MCF 10A (cell line): ENCODE measurements around the gene PAIP2B. TPM values are rescaled to one million over a fixed set of nuclear protein-coding genes. Genes with fewer than 3 reads are reported as not detected.
"Not testable (repeated sequence)": the region's sequence is repeated elsewhere in the genome, so short reads cannot be mapped to it uniquely, and the experiment has no call there.

ENCODE experiments used
- BruUV-seq: library from RNA; stranded (reverse); fragments of 400-500 nt; replicated peaks from 2 replicates; lab custom pipeline; 2021; lab: Mats Ljungman, UMichigan
- CTCF ChIA-PET: fragments of 300-600 bp; sonication (Branson Sonifier 250); formaldehyde crosslinking; extraction: SDS; loops from one replicate; lab custom pipeline; 2021; ENCODE audit warnings: antibody characterized with exemption, inconsistent platforms; lab: Yijun Ruan, JAX
- POLR2A ChIA-PET: fragments of 300-600, 350-650 bp; sonication (Branson Sonifier 250); formaldehyde crosslinking; extraction: SDS; loops from one replicate; lab custom pipeline; 2020; ENCODE audit warnings: antibody characterized with exemption, inconsistent platforms; lab: Yijun Ruan, JAX
- DNase-seq: peaks from one replicate; pipeline ENCODE4 v3.0.0-alpha.2; 2018; ENCODE audit not compliant: unreplicated experiment
- H3K27ac Mint-ChIP-seq: one replicate; pipeline ENCODE4 v1.8.0; 2022; ENCODE audit warnings: mild to moderate bottlenecking, low read depth, mixed read lengths; ENCODE audit not compliant: unreplicated experiment
- H3K27me3 Mint-ChIP-seq: one replicate; pipeline ENCODE4 v1.8.0; 2022; ENCODE audit warnings: mixed read lengths; ENCODE audit not compliant: insufficient read depth, unreplicated experiment
- H3K36me3 Mint-ChIP-seq: one replicate; pipeline ENCODE4 v1.8.0; 2022; ENCODE audit warnings: mild to moderate bottlenecking, moderate library complexity, mixed read lengths; ENCODE audit not compliant: insufficient read depth, unreplicated experiment
- H3K4me1 Mint-ChIP-seq: one replicate; pipeline ENCODE4 v1.8.0; 2022; ENCODE audit warnings: mixed read lengths; ENCODE audit not compliant: insufficient read depth, unreplicated experiment
- H3K4me3 Mint-ChIP-seq: one replicate; pipeline ENCODE4 v1.8.0; 2022; ENCODE audit warnings: mild to moderate bottlenecking, moderate library complexity, mixed read lengths; ENCODE audit not compliant: unreplicated experiment
- H3K9me3 Mint-ChIP-seq: one replicate; pipeline ENCODE4 v1.8.0; 2022; ENCODE audit warnings: mixed read lengths; ENCODE audit not compliant: unreplicated experiment
- CTCF ChIP-seq: fragments of 200-600 bp; IDR thresholded peaks from one replicate; pipeline ENCODE4 v1.8.0; 2022; ENCODE audit warnings: antibody characterized with exemption, mild to moderate bottlenecking; ENCODE audit not compliant: unreplicated experiment
- intact Hi-C: fragments of 100-400 bp; cut with micrococcal nuclease; formaldehyde crosslinking; loops from 2 replicates; pipeline ENCODE4 v1.14.1; 2022
- total RNA-seq: library from RNA; stranded (reverse); gene quantifications from 2 replicates; pipeline ENCODE4 v1.2.3, GENCODE V29; 2022

The PAIP2B gene
- total RNA-seq, 1 experiment from 2014 or later: 1.4 TPM

GRCh38 chr2:71187589-71187988 lies 39.3 kb downstream of the PAIP2B start:
- ChIA-PET POLR2A (no interaction called here), CTCF (interaction anchor here (0.6 to 1.7 kb wide), 4 partner anchors 16 to 872 kb away, joined by 3 to 14 read pairs (median 4); no protein-coding TSS in a partner anchor)
- Mint-ChIP-seq H3K4me1 (no peaks in the 10 kb centered on the region), H3K36me3 (no peaks in the 10 kb centered on the region), H3K27ac (no peak overlapping the region), H3K4me3 (no peak overlapping the region), H3K9me3 (no peaks in the 10 kb centered on the region), H3K27me3 (no peaks in the 10 kb centered on the region)
- BruUV-seq: no TSS peak
- no peak for TF ChIP-seq CTCF
- DNase-seq: no peak
- intact Hi-C loops: no loop called here

- intact Hi-C loops: no loop called here
- no peaks in the 10 kb centered on the region for H3K27me3 Mint-ChIP-seq
- H3K4me3 Mint-ChIP-seq: no peak overlapping the region
- H3K27ac Mint-ChIP-seq: no peak overlapping the region
- ChIA-PET POLR2A (interaction anchor here (1.2 kb wide), 1 partner anchor 57 kb away, joined by 3 read pairs; the partner anchor contains the start of genes MCEE and MPHOSPH10), CTCF (interaction anchor here (0.7 to 1.7 kb wide), 4 partner anchors 15 to 268 kb away, joined by 3 to 14 read pairs (median 3); no protein-coding TSS in a partner anchor)
- no peak for DNase-seq
- no TSS peak for BruUV-seq
- no peaks in the 10 kb centered on the region for H3K9me3 Mint-ChIP-seq
- no peak for TF ChIP-seq CTCF
- no peaks in the 10 kb centered on the region for H3K36me3 Mint-ChIP-seq
- H3K4me1 Mint-ChIP-seq: no peaks in the 10 kb centered on the region
Observed at GRCh38 chr2:71186973-71187372, 39.9 kb downstream of the PAIP2B start.

- DNase-seq, H3K4me1 Mint-ChIP-seq, H3K9me3 Mint-ChIP-seq, H3K27ac Mint-ChIP-seq, intact Hi-C loops, H3K36me3 Mint-ChIP-seq, BruUV-seq, H3K27me3 Mint-ChIP-seq, H3K4me3 Mint-ChIP-seq: not testable (repeated sequence)
- CTCF ChIA-PET: interaction anchor here (0.7 to 1.2 kb wide), 3 partner anchors 14 to 112 kb away, joined by 3 to 5 read pairs (median 3); no protein-coding TSS in a partner anchor
- POLR2A ChIA-PET: interaction anchor here (1.2 kb wide), 1 partner anchor 83 kb away, joined by 4 read pairs; no protein-coding TSS in a partner anchor
Observed at GRCh38 chr2:71183306-71184115, 43.4 kb downstream of the PAIP2B start.

- H3K36me3 Mint-ChIP-seq: no peaks in the 10 kb centered on the region
- H3K4me1 Mint-ChIP-seq: peaks cover 5% of the 10 kb centered on the region
- no peak overlapping the region for H3K27ac Mint-ChIP-seq
- TF ChIP-seq CTCF: no peak
- no peaks in the 10 kb centered on the region for H3K27me3 Mint-ChIP-seq
- POLR2A ChIA-PET: interaction anchor here (1.5 kb wide), 1 partner anchor 13 kb away, joined by 3 read pairs; no protein-coding TSS in a partner anchor
- H3K4me3 Mint-ChIP-seq: no peak overlapping the region
- intact Hi-C loops: no loop called here
- DNase-seq: no peak
- CTCF ChIA-PET: interaction anchor here (0.6 to 1.7 kb wide), 5 partner anchors 10 to 119 kb away, joined by 3 to 4 read pairs (median 3); no protein-coding TSS in a partner anchor
- BruUV-seq: no TSS peak
- no peaks in the 10 kb centered on the region for H3K9me3 Mint-ChIP-seq
Observed at GRCh38 chr2:71181316-71181715, 45.6 kb downstream of the PAIP2B start.

GRCh38 chr2:71178836-71179235 lies 48.1 kb downstream of the PAIP2B start:
- CTCF ChIA-PET, H3K27ac Mint-ChIP-seq, H3K27me3 Mint-ChIP-seq, DNase-seq, H3K4me1 Mint-ChIP-seq, intact Hi-C loops, H3K4me3 Mint-ChIP-seq, POLR2A ChIA-PET, H3K36me3 Mint-ChIP-seq, BruUV-seq, H3K9me3 Mint-ChIP-seq: not testable (repeated sequence)
